ENCODE measurements around the gene SLX1B.
"Not testable (repeated sequence)": the region's sequence is repeated elsewhere in the genome, so short reads cannot be mapped to it uniquely, and the experiment has no call there.

DNA sequence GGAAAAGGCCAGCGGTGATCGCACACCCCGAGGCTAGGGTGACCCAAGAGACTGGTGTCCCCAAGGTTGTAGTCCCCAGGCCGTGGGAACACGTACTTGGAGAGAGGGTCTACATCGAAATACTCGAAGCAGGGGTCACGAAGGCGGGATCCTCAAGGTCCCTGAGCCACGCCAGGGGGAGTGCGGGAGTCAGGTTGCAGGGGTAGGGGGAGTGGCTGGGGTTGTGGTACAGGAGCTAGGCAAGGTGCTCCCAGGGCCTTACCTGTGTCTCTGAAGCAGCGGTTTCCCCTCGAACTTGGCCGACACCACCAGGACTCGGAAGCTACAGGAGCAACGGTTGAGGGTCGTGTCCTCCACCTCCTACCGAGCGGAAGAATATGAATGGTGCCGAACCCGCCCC, 579 bp upstream of the SLX1B start:
- TF ChIP-seq RARB (CRISPR knock-in tag; IDR thresholded peaks at IDR 0.05); SNAI2 (CRISPR knock-in tag; IDR thresholded peaks at IDR 0.05); TOX (CRISPR knock-in tag; IDR thresholded peaks at IDR 0.05; ENCODE audit: borderline replicate concordance); ZNF70 (CRISPR knock-in tag; IDR thresholded peaks at IDR 0.05); CSDC2 (CRISPR knock-in tag; IDR thresholded peaks at IDR 0.05); OSR1 (CRISPR knock-in tag; IDR thresholded peaks at IDR 0.05); ZC3H10 (CRISPR knock-in tag; IDR thresholded peaks at IDR 0.05); PATZ1 (CRISPR knock-in tag; IDR thresholded peaks at IDR 0.05; ENCODE audit: borderline replicate concordance); ZNF8 (CRISPR knock-in tag; IDR thresholded peaks at IDR 0.05); ISL1 (CRISPR knock-in tag; IDR thresholded peaks at IDR 0.05): not testable (repeated sequence)
